Bronchial epithelial cell (primary cell): Measurements from ENCODE around the gene KLHL3. TPM values are rescaled to one million over a fixed set of nuclear protein-coding genes. Genes with fewer than 3 reads are reported as not detected.

ENCODE experiments used
- DNase-seq: peaks from one replicate; pipeline ENCODE4 v3.0.0-alpha.2; 2010; ENCODE audit warnings: low read depth
- FAIRE-seq: peaks from 2 replicates; lab custom pipeline; 2011; peaks lifted over from hg19 to GRCh38; lab: Jason Lieb, UNC
- H3K27me3 ChIP-seq: 2 replicates; pipeline ENCODE4 v1.5.1; 2011; ENCODE audit warnings: low read length; ENCODE audit not compliant: control insufficient read depth, insufficient read depth
- H3K36me3 ChIP-seq: 2 replicates; pipeline ENCODE4 v1.5.1; 2011; ENCODE audit warnings: low read length; ENCODE audit not compliant: control insufficient read depth, insufficient read depth
- H3K4me3 ChIP-seq: 2 replicates; pipeline ENCODE4 v1.5.1; 2011; ENCODE audit warnings: mild to moderate bottlenecking, low read depth, low read length, control low read depth
- total RNA-seq: library from RNA; depleted of rRNA; stranded (reverse); fragments of >200 nt; gene quantifications from 2 replicates; pipeline ENCODE4 v1.2.1, GENCODE V29; 2014
- TF ChIP-seq, protein P1 (sequence below): IDR thresholded peaks from 2 replicates; pipeline ENCODE4 v1.5.1; 2011; ENCODE audit warnings: mild to moderate bottlenecking, moderate library complexity, low read length, control low read depth, inconsistent platforms; ENCODE audit not compliant: insufficient read depth, severe bottlenecking

KLHL3 gene
- total RNA-seq, 1 donor from 2014 or later, result 0.53 TPM

GRCh38 chr5:137659209-137659608 lies 76.7 kb downstream of the KLHL3 start:
- DNase-seq (no peak), FAIRE-seq (no peak)
- TF ChIP-seq, protein P1, sequence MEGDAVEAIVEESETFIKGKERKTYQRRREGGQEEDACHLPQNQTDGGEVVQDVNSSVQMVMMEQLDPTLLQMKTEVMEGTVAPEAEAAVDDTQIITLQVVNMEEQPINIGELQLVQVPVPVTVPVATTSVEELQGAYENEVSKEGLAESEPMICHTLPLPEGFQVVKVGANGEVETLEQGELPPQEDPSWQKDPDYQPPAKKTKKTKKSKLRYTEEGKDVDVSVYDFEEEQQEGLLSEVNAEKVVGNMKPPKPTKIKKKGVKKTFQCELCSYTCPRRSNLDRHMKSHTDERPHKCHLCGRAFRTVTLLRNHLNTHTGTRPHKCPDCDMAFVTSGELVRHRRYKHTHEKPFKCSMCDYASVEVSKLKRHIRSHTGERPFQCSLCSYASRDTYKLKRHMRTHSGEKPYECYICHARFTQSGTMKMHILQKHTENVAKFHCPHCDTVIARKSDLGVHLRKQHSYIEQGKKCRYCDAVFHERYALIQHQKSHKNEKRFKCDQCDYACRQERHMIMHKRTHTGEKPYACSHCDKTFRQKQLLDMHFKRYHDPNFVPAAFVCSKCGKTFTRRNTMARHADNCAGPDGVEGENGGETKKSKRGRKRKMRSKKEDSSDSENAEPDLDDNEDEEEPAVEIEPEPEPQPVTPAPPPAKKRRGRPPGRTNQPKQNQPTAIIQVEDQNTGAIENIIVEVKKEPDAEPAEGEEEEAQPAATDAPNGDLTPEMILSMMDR, result no peak

GRCh38 chr5:137658324-137658723 lies 77.6 kb downstream of the KLHL3 start:
- no peaks in the 10 kb centered on the region for H3K27me3 ChIP-seq
- TF ChIP-seq, protein P1, result no peak
- no peaks in the 10 kb centered on the region for H3K36me3 ChIP-seq
- DNase-seq (no peak), FAIRE-seq (peak; percentile 18)
- no peak overlapping the region for H3K4me3 ChIP-seq

More at GRCh38 chr5:137659209-137659608, 76.7 kb downstream of the KLHL3 start:
- H3K4me3 ChIP-seq, result no peak overlapping the region
- H3K36me3 ChIP-seq, result no peaks in the 10 kb centered on the region
- H3K27me3 ChIP-seq, result no peaks in the 10 kb centered on the region

- DNase-seq (no peak), FAIRE-seq (no peak)
- no peaks in the 10 kb centered on the region for H3K27me3 ChIP-seq
- no peaks in the 10 kb centered on the region for H3K36me3 ChIP-seq
- TF ChIP-seq, protein P1, result no peak
- H3K4me3 ChIP-seq, result no peak overlapping the region
These were observed 78.8 kb downstream of the KLHL3 start for GRCh38 chr5:137657073-137657472.

DNA sequence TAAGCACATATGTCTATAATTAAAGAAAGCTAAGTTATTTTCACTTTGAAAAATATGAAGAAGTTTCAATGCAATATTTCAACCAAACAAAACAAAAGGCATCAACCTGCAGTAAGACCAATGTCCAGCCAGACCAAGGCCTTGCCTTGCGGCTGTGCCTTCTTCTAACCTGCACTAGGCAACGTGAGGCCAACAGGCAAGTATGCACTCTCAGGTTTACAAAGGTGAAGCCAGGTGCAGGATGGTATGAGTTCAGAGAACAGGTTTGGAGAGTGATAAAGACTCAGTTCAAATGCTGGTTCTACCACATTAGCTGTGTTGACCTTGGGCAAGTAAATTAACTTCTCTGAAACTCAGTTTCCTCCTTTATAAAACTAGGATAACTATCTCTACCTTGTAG lies 79.3 kb downstream of the KLHL3 start:
- DNase-seq (no peak), FAIRE-seq (no peak)
- Histone ChIP-seq H3K27me3 (no peaks in the 10 kb centered on the region), H3K36me3 (no peaks in the 10 kb centered on the region), H3K4me3 (no peak overlapping the region)
- TF ChIP-seq, protein P1, result no peak

DNA sequence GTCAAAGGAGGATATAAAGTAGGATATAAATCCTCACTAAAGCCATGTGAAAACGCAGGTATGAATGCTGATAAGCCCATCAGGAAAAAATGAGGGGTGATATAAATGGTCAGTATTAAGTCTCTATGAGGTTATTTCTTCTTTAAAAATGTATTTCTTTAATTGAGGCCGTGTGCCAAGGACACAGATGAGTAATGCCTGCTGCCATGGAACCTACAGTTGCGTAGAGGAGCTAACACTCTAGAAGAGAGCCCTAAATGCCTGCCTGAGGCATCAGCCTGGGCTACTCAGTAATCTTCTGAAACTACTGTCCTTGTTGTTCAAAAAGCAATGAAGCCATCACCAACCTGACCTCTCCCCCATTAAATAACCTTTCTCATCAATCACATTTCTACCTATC lies 84.9 kb downstream of the KLHL3 start:
- H3K36me3 ChIP-seq, result no peaks in the 10 kb centered on the region
- FAIRE-seq (no peak), DNase-seq (peak; percentile 9)
- no peak overlapping the region for H3K4me3 ChIP-seq
- no peaks in the 10 kb centered on the region for H3K27me3 ChIP-seq
- TF ChIP-seq, protein P1, result no peak
